Large intestine (tissue), 3 donors: ENCODE results near the gene CLEC7A. TPM values are rescaled to one million over a fixed set of nuclear protein-coding genes. Genes with fewer than 3 reads are reported as not detected.

ENCODE experiments used
- DNase-seq, 2 donors: peaks; one replicate each; pipeline versions ENCODE4 v3.0.0 to v3.0.0-alpha.2; 2013
- H3K27ac ChIP-seq: one replicate; pipeline ENCODE4 v1.5.1; 2013; ENCODE audit warnings: low read length
- H3K27me3 ChIP-seq: 2 replicates; pipeline ENCODE4 v1.6.1; 2013; ENCODE audit warnings: low read length; ENCODE audit not compliant: control insufficient read depth, insufficient read depth
- H3K36me3 ChIP-seq: 2 replicates; pipeline ENCODE4 v1.6.1; 2013; ENCODE audit warnings: low read length; ENCODE audit not compliant: control insufficient read depth, insufficient read depth
- H3K4me1 ChIP-seq: one replicate; pipeline ENCODE4 v1.6.1; 2013; ENCODE audit warnings: low read length; ENCODE audit not compliant: control insufficient read depth, insufficient read depth
- H3K4me3 ChIP-seq: one replicate; pipeline ENCODE4 v1.5.1; 2013; ENCODE audit warnings: low read length
- H3K9me3 ChIP-seq: one replicate; pipeline ENCODE4 v1.6.1; 2013; ENCODE audit warnings: mild to moderate bottlenecking, low read depth, low read length, moderate library complexity; ENCODE audit not compliant: control insufficient read depth
- WGBS: methylation state at CpG from one replicate; pipeline ENCODE4 v1.1.5; 2013; ENCODE audit warnings: low lambda C conversion rate; ENCODE audit not compliant: insufficient coverage; 5-methylcytosine and 5-hydroxymethylcytosine counted together
- polyA plus RNA-seq: library from polyadenylated mRNA; unstranded; fragments of 120-200 nt; gene quantifications from one replicate; pipeline ENCODE4 v1.2.1, GENCODE V29; 2013

CLEC7A gene
- polyA plus RNA-seq, 1 donor: 8.3 TPM

- Histone ChIP-seq H3K36me3 (no peaks in the 10 kb centered on the region), H3K4me1 (no peaks in the 10 kb centered on the region), H3K27me3 (no peaks in the 10 kb centered on the region), H3K27ac (no peak overlapping the region), H3K4me3 (no peak overlapping the region), H3K9me3 (no peaks in the 10 kb centered on the region)
- DNase-seq: no peak
- WGBS: 100% methylated on average over 2 of the region's 3 CpGs
These were observed 34.0 kb downstream of the CLEC7A start for GRCh38 chr12:10095971-10096370.

GRCh38 chr12:10094646-10095395 is 35.2 kb downstream of the CLEC7A start:
- no peak overlapping the region for H3K4me3 ChIP-seq
- H3K36me3 ChIP-seq: no peaks in the 10 kb centered on the region
- WGBS: 94% methylated on average over 2 of the region's 4 CpGs
- H3K27ac ChIP-seq: no peak overlapping the region
- no peak for DNase-seq
- H3K4me1 ChIP-seq: no peaks in the 10 kb centered on the region
- H3K27me3 ChIP-seq: peaks cover 3% of the 10 kb centered on the region
- H3K9me3 ChIP-seq: no peaks in the 10 kb centered on the region

- WGBS: 83% methylated on average over 3 of the region's 8 CpGs
- Histone ChIP-seq H3K36me3 (no peaks in the 10 kb centered on the region), H3K4me3 (no peak overlapping the region), H3K27ac (no peak overlapping the region), H3K4me1 (no peaks in the 10 kb centered on the region), H3K9me3 (no peaks in the 10 kb centered on the region), H3K27me3 (peaks cover 3% of the 10 kb centered on the region)
- DNase-seq: no peak
These were observed 40.8 kb downstream of the CLEC7A start for GRCh38 chr12:10088955-10089900.

GRCh38 chr12:10088031-10088430 is 42.0 kb downstream of the CLEC7A start:
- Histone ChIP-seq H3K4me3 (no peak overlapping the region), H3K36me3 (no peaks in the 10 kb centered on the region), H3K27ac (no peak overlapping the region), H3K27me3 (peaks cover 3% of the 10 kb centered on the region), H3K9me3 (no peaks in the 10 kb centered on the region), H3K4me1 (no peaks in the 10 kb centered on the region)
- DNase-seq: no peak

GRCh38 chr12:10086387-10086786 is 43.6 kb downstream of the CLEC7A start:
- Histone ChIP-seq H3K27me3 (peaks cover 3% of the 10 kb centered on the region), H3K4me3 (no peak overlapping the region), H3K4me1 (no peaks in the 10 kb centered on the region), H3K27ac (no peak overlapping the region), H3K9me3 (no peaks in the 10 kb centered on the region), H3K36me3 (no peaks in the 10 kb centered on the region)
- DNase-seq: no peak
- WGBS: 95% methylated on average over 3 of the region's 3 CpGs

GRCh38 chr12:10084733-10085132 is 45.3 kb downstream of the CLEC7A start:
- no peak for DNase-seq
- Histone ChIP-seq H3K9me3 (no peaks in the 10 kb centered on the region), H3K27me3 (no peaks in the 10 kb centered on the region), H3K27ac (no peak overlapping the region), H3K36me3 (no peaks in the 10 kb centered on the region), H3K4me3 (no peak overlapping the region), H3K4me1 (no peaks in the 10 kb centered on the region)
- no CpG with 5 or more reads among the region's 6 CpGs for WGBS

GRCh38 chr12:10082117-10082874 is 47.7 kb downstream of the CLEC7A start:
- H3K9me3 ChIP-seq: no peaks in the 10 kb centered on the region
- no peak overlapping the region for H3K27ac ChIP-seq
- DNase-seq: no peak
- no peaks in the 10 kb centered on the region for H3K36me3 ChIP-seq
- H3K4me3 ChIP-seq: no peak overlapping the region
- H3K27me3 ChIP-seq: no peaks in the 10 kb centered on the region
- no CpG with 5 or more reads among the region's 5 CpGs for WGBS
- H3K4me1 ChIP-seq: no peaks in the 10 kb centered on the region

GRCh38 chr12:10075451-10075850 is 54.5 kb downstream of the CLEC7A start:
- H3K27ac ChIP-seq: no peak overlapping the region
- no peak for DNase-seq
- H3K27me3 ChIP-seq: no peaks in the 10 kb centered on the region
- H3K9me3 ChIP-seq: no peaks in the 10 kb centered on the region
- H3K36me3 ChIP-seq: no peaks in the 10 kb centered on the region
- H3K4me3 ChIP-seq: no peak overlapping the region
- H3K4me1 ChIP-seq: no peaks in the 10 kb centered on the region

GRCh38 chr12:10073261-10073660 is 56.7 kb downstream of the CLEC7A start:
- no peak overlapping the region for H3K4me3 ChIP-seq
- 100% methylated on average over 3 of the region's 5 CpGs for WGBS
- no peak overlapping the region for H3K27ac ChIP-seq
- no peaks in the 10 kb centered on the region for H3K9me3 ChIP-seq
- H3K4me1 ChIP-seq: no peaks in the 10 kb centered on the region
- H3K27me3 ChIP-seq: no peaks in the 10 kb centered on the region
- no peaks in the 10 kb centered on the region for H3K36me3 ChIP-seq
- DNase-seq: no peak

GRCh38 chr12:10072131-10072530 is 57.9 kb downstream of the CLEC7A start:
- no peak for DNase-seq
- no peak overlapping the region for H3K4me3 ChIP-seq
- no peaks in the 10 kb centered on the region for H3K27me3 ChIP-seq
- H3K4me1 ChIP-seq: no peaks in the 10 kb centered on the region
- 88% methylated on average over 1 of the region's 2 CpGs for WGBS
- no peaks in the 10 kb centered on the region for H3K36me3 ChIP-seq
- no peaks in the 10 kb centered on the region for H3K9me3 ChIP-seq
- H3K27ac ChIP-seq: no peak overlapping the region
